ENCODE results near the gene CLSTN2. TPM values are rescaled to one million over a fixed set of nuclear protein-coding genes. Genes with fewer than 3 reads are reported as not detected.

Gene CLSTN2
- total RNA-seq, 1 donor from 2014 or later: 80.9 TPM

- Histone ChIP-seq H3K4me2 (ENCODE audit: low read length) (no peak overlapping the region), H3K79me2 (ENCODE audit: insufficient read depth, low read length) (peaks cover 3% of the 10 kb centered on the region), H3K4me1 (ENCODE audit: insufficient read depth, low read length) (no peaks in the 10 kb centered on the region), H3K27ac (ENCODE audit: low read depth, low read length) (no peak overlapping the region), H3K9ac (ENCODE audit: low read length) (no peak overlapping the region), H3K27me3 (ENCODE audit: insufficient read depth, low read length) (peaks cover 8% of the 10 kb centered on the region), H3K9me3 (ENCODE audit: insufficient read depth, low read depth, low read length) (no peaks in the 10 kb centered on the region), H2AFZ (ENCODE audit: low read depth, low read length) (no peak overlapping the region), H3K36me3 (ENCODE audit: insufficient read depth, low read length) (no peaks in the 10 kb centered on the region), H4K20me1 (ENCODE audit: insufficient read depth, low read length) (peaks cover under 1% of the 10 kb centered on the region), H3K4me3 (ENCODE audit: insufficient read depth, low read depth, low read length) (no peak overlapping the region)
- FAIRE-seq (no peak), DNase-seq (ENCODE audit: low read depth) (no peak)
- TF ChIP-seq, protein P1, sequence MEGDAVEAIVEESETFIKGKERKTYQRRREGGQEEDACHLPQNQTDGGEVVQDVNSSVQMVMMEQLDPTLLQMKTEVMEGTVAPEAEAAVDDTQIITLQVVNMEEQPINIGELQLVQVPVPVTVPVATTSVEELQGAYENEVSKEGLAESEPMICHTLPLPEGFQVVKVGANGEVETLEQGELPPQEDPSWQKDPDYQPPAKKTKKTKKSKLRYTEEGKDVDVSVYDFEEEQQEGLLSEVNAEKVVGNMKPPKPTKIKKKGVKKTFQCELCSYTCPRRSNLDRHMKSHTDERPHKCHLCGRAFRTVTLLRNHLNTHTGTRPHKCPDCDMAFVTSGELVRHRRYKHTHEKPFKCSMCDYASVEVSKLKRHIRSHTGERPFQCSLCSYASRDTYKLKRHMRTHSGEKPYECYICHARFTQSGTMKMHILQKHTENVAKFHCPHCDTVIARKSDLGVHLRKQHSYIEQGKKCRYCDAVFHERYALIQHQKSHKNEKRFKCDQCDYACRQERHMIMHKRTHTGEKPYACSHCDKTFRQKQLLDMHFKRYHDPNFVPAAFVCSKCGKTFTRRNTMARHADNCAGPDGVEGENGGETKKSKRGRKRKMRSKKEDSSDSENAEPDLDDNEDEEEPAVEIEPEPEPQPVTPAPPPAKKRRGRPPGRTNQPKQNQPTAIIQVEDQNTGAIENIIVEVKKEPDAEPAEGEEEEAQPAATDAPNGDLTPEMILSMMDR (IDR thresholded peaks at IDR 0.05; ENCODE audit: insufficient read depth, low read depth, low read length): no peak
- no peak for TF ChIP-seq EZH2 (IDR thresholded peaks at IDR 0.05; ENCODE audit: insufficient read depth, low read length)
- Mint-ChIP-seq H3K36me3 (ENCODE audit: low read depth, unreplicated experiment) (peaks cover 13% of the 10 kb centered on the region), H3K27me3 (ENCODE audit: low read depth, unreplicated experiment) (peaks cover 15% of the 10 kb centered on the region), H3K27ac (ENCODE audit: unreplicated experiment) (no peak overlapping the region), H3K4me1 (ENCODE audit: low read depth, unreplicated experiment) (peaks cover 14% of the 10 kb centered on the region), H3K4me3 (ENCODE audit: unreplicated experiment) (no peak overlapping the region), H3K9me3 (ENCODE audit: unreplicated experiment) (peaks cover 2% of the 10 kb centered on the region)
These were observed 6.6 kb downstream of the CLSTN2 start for GRCh38 chr3:139941580-139941979.

DNA sequence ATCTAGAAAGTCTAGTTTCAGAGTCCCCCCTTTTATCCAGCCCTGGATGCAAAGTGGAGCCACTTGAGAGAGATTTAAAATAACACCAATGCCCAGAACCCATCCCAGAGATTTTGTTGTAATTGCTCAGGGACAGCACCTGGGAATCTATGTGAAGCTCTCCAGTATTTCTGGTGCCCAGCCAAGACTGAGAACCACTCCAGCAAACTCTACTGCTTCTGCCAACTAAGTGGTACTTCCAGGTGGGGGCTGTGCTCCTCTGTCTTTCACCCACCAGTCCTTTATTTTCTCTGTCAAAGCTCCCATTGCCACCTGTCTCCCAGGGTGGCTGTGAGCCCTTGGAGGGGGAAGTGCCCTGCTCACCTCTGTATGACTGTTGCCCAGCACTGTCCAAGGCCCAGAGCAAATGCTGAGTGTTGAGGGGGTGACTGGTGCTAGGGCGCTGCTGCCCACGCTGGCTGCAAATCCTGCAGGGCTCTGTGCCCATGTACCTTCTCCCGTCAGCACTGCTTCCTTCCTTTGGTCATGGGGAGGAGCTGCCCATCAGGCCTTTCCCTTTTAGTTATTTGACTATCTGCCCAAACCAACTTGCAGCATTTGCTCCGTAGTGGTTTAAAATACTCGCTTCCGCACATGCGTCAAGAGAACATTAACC lies 9.4 kb downstream of the CLSTN2 start:
- Histone ChIP-seq H3K9me3 (ENCODE audit: insufficient read depth, low read depth, low read length) (no peaks in the 10 kb centered on the region), H3K4me1 (ENCODE audit: insufficient read depth, low read length) (no peaks in the 10 kb centered on the region), H3K27me3 (ENCODE audit: insufficient read depth, low read length) (peaks cover 2% of the 10 kb centered on the region), H3K36me3 (ENCODE audit: insufficient read depth, low read length) (no peaks in the 10 kb centered on the region), H3K79me2 (ENCODE audit: insufficient read depth, low read length) (no peaks in the 10 kb centered on the region), H2AFZ (ENCODE audit: low read depth, low read length) (no peak overlapping the region), H3K4me2 (ENCODE audit: low read length) (no peak overlapping the region), H3K9ac (ENCODE audit: low read length) (no peak overlapping the region), H3K4me3 (ENCODE audit: insufficient read depth, low read depth, low read length) (no peak overlapping the region), H3K27ac (ENCODE audit: low read depth, low read length) (no peak overlapping the region), H4K20me1 (ENCODE audit: insufficient read depth, low read length) (no peaks in the 10 kb centered on the region)
- Mint-ChIP-seq H3K9me3 (ENCODE audit: unreplicated experiment) (no peaks in the 10 kb centered on the region), H3K27me3 (ENCODE audit: low read depth, unreplicated experiment) (peaks cover 13% of the 10 kb centered on the region), H3K4me1 (ENCODE audit: low read depth, unreplicated experiment) (no peaks in the 10 kb centered on the region), H3K4me3 (ENCODE audit: unreplicated experiment) (no peak overlapping the region), H3K36me3 (ENCODE audit: low read depth, unreplicated experiment) (peaks cover 20% of the 10 kb centered on the region), H3K27ac (ENCODE audit: unreplicated experiment) (no peak overlapping the region)
- FAIRE-seq (no peak), DNase-seq (ENCODE audit: low read depth) (no peak)
- no peak for TF ChIP-seq EZH2 (IDR thresholded peaks at IDR 0.05; ENCODE audit: insufficient read depth, low read length)
- TF ChIP-seq, protein P1 (IDR thresholded peaks at IDR 0.05; ENCODE audit: insufficient read depth, low read depth, low read length): no peak

DNA sequence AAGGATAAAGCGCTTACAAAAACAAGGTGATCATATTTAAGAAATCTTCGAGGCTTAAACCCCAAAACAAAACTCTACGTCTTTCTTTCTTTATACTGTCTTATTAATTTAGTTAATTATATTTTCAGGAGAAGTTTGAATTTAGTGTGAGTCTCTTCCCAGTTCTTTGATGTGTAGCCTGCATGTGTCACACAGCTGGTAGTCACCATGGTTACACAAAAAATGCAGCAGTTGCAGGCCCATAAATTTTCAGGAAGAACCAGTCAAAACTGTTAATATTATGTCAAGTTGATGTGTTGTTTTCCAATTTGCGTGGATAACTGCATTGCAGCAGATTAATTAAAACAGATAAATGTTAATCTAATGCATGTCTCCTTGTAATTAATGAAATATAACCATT lies 10.4 kb downstream of the CLSTN2 start:
- peaks cover 20% of the 10 kb centered on the region for H3K36me3 Mint-ChIP-seq (ENCODE audit: low read depth, unreplicated experiment)
- no peaks in the 10 kb centered on the region for H3K4me1 Mint-ChIP-seq (ENCODE audit: low read depth, unreplicated experiment)
- TF ChIP-seq, protein P1 (IDR thresholded peaks at IDR 0.05; ENCODE audit: insufficient read depth, low read depth, low read length): no peak
- TF ChIP-seq EZH2 (IDR thresholded peaks at IDR 0.05; ENCODE audit: insufficient read depth, low read length): no peak
- H3K27ac ChIP-seq (ENCODE audit: low read depth, low read length): no peak overlapping the region
- no peaks in the 10 kb centered on the region for H3K36me3 ChIP-seq (ENCODE audit: insufficient read depth, low read length)
- H3K27me3 ChIP-seq (ENCODE audit: insufficient read depth, low read length): peaks cover 2% of the 10 kb centered on the region
- DNase-seq (ENCODE audit: low read depth) (no peak), FAIRE-seq (no peak)
- no peaks in the 10 kb centered on the region for H3K9me3 Mint-ChIP-seq (ENCODE audit: unreplicated experiment)
- no peak overlapping the region for H3K4me3 Mint-ChIP-seq (ENCODE audit: unreplicated experiment)
- no peak overlapping the region for H3K9ac ChIP-seq (ENCODE audit: low read length)
- H3K79me2 ChIP-seq (ENCODE audit: insufficient read depth, low read length): no peaks in the 10 kb centered on the region
- no peak overlapping the region for H3K4me3 ChIP-seq (ENCODE audit: insufficient read depth, low read depth, low read length)
- no peak overlapping the region for H3K4me2 ChIP-seq (ENCODE audit: low read length)
- no peaks in the 10 kb centered on the region for H3K9me3 ChIP-seq (ENCODE audit: insufficient read depth, low read depth, low read length)
- no peaks in the 10 kb centered on the region for H4K20me1 ChIP-seq (ENCODE audit: insufficient read depth, low read length)
- H3K4me1 ChIP-seq (ENCODE audit: insufficient read depth, low read length): no peaks in the 10 kb centered on the region
- H3K27me3 Mint-ChIP-seq (ENCODE audit: low read depth, unreplicated experiment): peaks cover 10% of the 10 kb centered on the region
- no peak overlapping the region for H3K27ac Mint-ChIP-seq (ENCODE audit: unreplicated experiment)
- H2AFZ ChIP-seq (ENCODE audit: low read depth, low read length): no peak overlapping the region
